A673 (cell line): ENCODE data around the gene MKRN2. TPM values are rescaled to one million over a fixed set of nuclear protein-coding genes. Genes with fewer than 3 reads are reported as not detected.

Experiments
- BruUV-seq: library from RNA; stranded (reverse); fragments of 400-500 nt; replicated peaks from 2 replicates; lab custom pipeline; 2021; lab: Mats Ljungman, UMichigan
- CTCF ChIA-PET: fragments of 300-600 bp; sonication (Branson Sonifier 250); formaldehyde crosslinking; loops from one replicate; lab custom pipeline; 2022; ENCODE audit warnings: antibody characterized with exemption; lab: Charles Lee
- POLR2A ChIA-PET: fragments of 300-600 bp; sonication (Branson Sonifier 250); formaldehyde crosslinking; loops from one replicate; lab custom pipeline; 2022; ENCODE audit warnings: antibody characterized with exemption; ENCODE audit not compliant: low non-redundant PET; lab: Charles Lee
- DNase-seq: peaks from one replicate; pipeline ENCODE4 v3.0.0-alpha.2; 2015; ENCODE audit warnings: low spot score
- H3K27ac ChIP-seq: fragments of 200-600 bp; sonication (generic); 2 replicates; pipeline ENCODE4 v1.5.1; 2016; ENCODE audit warnings: mixed run types, low read depth, mild to moderate bottlenecking, mixed read lengths, antibody characterized with exemption, low read length; ENCODE audit not compliant: poor library complexity, severe bottlenecking
- H3K27me3 ChIP-seq: fragments of 200-600 bp; sonication (generic); replicated peaks from 2 replicates; pipeline ENCODE4 v1.6.1; 2017; ENCODE audit warnings: mixed run types, low read depth, mild to moderate bottlenecking, mixed read lengths, antibody characterized with exemption, low read length; ENCODE audit not compliant: insufficient read depth, poor library complexity
- H3K36me3 ChIP-seq: fragments of 200-600 bp; sonication (generic); 2 replicates; pipeline ENCODE4 v1.6.1; 2016; ENCODE audit warnings: mixed run types, mild to moderate bottlenecking, mixed read lengths, antibody characterized with exemption, low read length; ENCODE audit not compliant: insufficient read depth, poor library complexity, severe bottlenecking
- H3K4me1 ChIP-seq: fragments of 200-600 bp; sonication (generic); 2 replicates; pipeline ENCODE4 v1.6.1; 2017; ENCODE audit warnings: mixed run types, mild to moderate bottlenecking, mixed read lengths, antibody characterized with exemption, low read length; ENCODE audit not compliant: insufficient read depth, poor library complexity, severe bottlenecking
- H3K4me3 ChIP-seq: fragments of 200-600 bp; sonication (generic); 2 replicates; pipeline ENCODE4 v1.5.1; 2016; ENCODE audit warnings: low read depth, mixed run types, mild to moderate bottlenecking, mixed read lengths, low read length; ENCODE audit not compliant: poor library complexity, severe bottlenecking
- H3K9me3 ChIP-seq: fragments of 200-600 bp; sonication (generic); 2 replicates; pipeline ENCODE4 v1.6.1; 2016; ENCODE audit warnings: mixed run types, low read depth, mild to moderate bottlenecking, mixed read lengths, antibody characterized with exemption, low read length; ENCODE audit not compliant: poor library complexity, severe bottlenecking
- EZH2 ChIP-seq: fragments of 200-600 bp; sonication (generic); IDR thresholded peaks from 2 replicates; pipeline ENCODE4 v1.6.1; 2017; ENCODE audit warnings: borderline replicate concordance, low read depth, mild to moderate bottlenecking, mixed read lengths, antibody characterized with exemption, low read length; ENCODE audit not compliant: poor library complexity, severe bottlenecking
- intact Hi-C: fragments of 100-400 bp; cut with micrococcal nuclease; formaldehyde crosslinking; loops from one replicate; pipeline ENCODE4 v1.10.0; 2022; ENCODE audit not compliant: unreplicated experiment
- total RNA-seq: library from RNA; stranded (reverse); gene quantifications from 2 replicates; pipeline ENCODE4 v1.2.3, GENCODE V29; 2021
- TF ChIP-seq, protein P1 (sequence below): fragments of 300-800, 200-600 bp; sonication (generic); conservative IDR thresholded peaks from 2 replicates; pipeline ENCODE4 v1.5.1; 2017; ENCODE audit warnings: low read depth, mild to moderate bottlenecking, antibody characterized with exemption, low read length, moderate library complexity, mixed read lengths

The MKRN2 gene
- total RNA-seq, 1 experiment from 2014 or later: 47.3 TPM

GRCh38 chr3:12579456-12579855, 22.6 kb downstream of the MKRN2 start:
- intact Hi-C loops: no loop called here
- DNase-seq: no peak
- Histone ChIP-seq H3K36me3 (peaks cover 69% of the 10 kb centered on the region), H3K9me3 (no peaks in the 10 kb centered on the region), H3K27me3 (no peaks in the 10 kb centered on the region), H3K27ac (no peak overlapping the region), H3K4me3 (no peak overlapping the region), H3K4me1 (no peaks in the 10 kb centered on the region)
- POLR2A ChIA-PET: no interaction called here
- no TSS peak for BruUV-seq
- TF ChIP-seq, protein P1, sequence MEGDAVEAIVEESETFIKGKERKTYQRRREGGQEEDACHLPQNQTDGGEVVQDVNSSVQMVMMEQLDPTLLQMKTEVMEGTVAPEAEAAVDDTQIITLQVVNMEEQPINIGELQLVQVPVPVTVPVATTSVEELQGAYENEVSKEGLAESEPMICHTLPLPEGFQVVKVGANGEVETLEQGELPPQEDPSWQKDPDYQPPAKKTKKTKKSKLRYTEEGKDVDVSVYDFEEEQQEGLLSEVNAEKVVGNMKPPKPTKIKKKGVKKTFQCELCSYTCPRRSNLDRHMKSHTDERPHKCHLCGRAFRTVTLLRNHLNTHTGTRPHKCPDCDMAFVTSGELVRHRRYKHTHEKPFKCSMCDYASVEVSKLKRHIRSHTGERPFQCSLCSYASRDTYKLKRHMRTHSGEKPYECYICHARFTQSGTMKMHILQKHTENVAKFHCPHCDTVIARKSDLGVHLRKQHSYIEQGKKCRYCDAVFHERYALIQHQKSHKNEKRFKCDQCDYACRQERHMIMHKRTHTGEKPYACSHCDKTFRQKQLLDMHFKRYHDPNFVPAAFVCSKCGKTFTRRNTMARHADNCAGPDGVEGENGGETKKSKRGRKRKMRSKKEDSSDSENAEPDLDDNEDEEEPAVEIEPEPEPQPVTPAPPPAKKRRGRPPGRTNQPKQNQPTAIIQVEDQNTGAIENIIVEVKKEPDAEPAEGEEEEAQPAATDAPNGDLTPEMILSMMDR: no peak
- no peak for TF ChIP-seq EZH2
- CTCF ChIA-PET: no interaction called here

- Histone ChIP-seq H3K4me3 (no peak overlapping the region), H3K27ac (no peak overlapping the region), H3K27me3 (no peaks in the 10 kb centered on the region), H3K9me3 (no peaks in the 10 kb centered on the region), H3K36me3 (peaks cover 69% of the 10 kb centered on the region), H3K4me1 (no peaks in the 10 kb centered on the region)
- intact Hi-C loops: no loop called here
- no TSS peak for BruUV-seq
- ChIA-PET POLR2A (no interaction called here), CTCF (no interaction called here)
- no peak for DNase-seq
- TF ChIP-seq, protein P1: no peak
- TF ChIP-seq EZH2: no peak
Observed at GRCh38 chr3:12579905-12580304, 23.0 kb downstream of the MKRN2 start.

DNA sequence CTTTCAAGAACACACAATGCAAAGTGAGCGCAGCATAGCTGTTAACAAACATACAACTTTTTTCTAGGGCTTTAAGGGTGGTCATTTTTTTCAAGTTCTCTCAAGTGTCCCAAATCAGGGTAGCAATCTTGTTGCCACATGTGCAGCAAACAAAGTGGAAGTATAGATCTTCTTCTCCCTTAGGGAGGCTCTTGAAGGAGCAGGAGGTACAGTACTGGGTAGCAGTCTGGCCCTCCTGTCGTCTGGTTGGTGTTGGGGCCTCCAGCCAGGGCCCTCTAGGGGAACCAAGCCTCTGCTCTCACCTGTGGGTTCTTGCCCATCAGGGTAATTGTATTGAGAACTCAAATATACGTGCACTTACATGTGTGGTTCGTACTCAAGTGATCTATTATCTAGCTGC, 25.8 kb downstream of the MKRN2 start:
- ChIA-PET CTCF (no interaction called here), POLR2A (no interaction called here)
- no peaks in the 10 kb centered on the region for H3K4me1 ChIP-seq
- TF ChIP-seq, protein P1: no peak
- no peak for TF ChIP-seq EZH2
- peaks cover 82% of the 10 kb centered on the region for H3K36me3 ChIP-seq
- no peak overlapping the region for H3K4me3 ChIP-seq
- TSS peak; percentile 26 for BruUV-seq
- no peaks in the 10 kb centered on the region for H3K9me3 ChIP-seq
- intact Hi-C loops: no loop called here
- DNase-seq: no peak
- no peaks in the 10 kb centered on the region for H3K27me3 ChIP-seq
- no peak overlapping the region for H3K27ac ChIP-seq
